ENCODE results near the gene SLC25A43.
"Not testable (repeated sequence)": the region's sequence is repeated elsewhere in the genome, so short reads cannot be mapped to it uniquely, and the experiment has no call there.

The SLC25A43 gene

GRCh38 chrX:119468551-119469312 is 69.6 kb downstream of the SLC25A43 start:
- no peak for DNase-seq

GRCh38 chrX:119469313-119469635 is 70.1 kb downstream of the SLC25A43 start:
- no peak for DNase-seq

DNA sequence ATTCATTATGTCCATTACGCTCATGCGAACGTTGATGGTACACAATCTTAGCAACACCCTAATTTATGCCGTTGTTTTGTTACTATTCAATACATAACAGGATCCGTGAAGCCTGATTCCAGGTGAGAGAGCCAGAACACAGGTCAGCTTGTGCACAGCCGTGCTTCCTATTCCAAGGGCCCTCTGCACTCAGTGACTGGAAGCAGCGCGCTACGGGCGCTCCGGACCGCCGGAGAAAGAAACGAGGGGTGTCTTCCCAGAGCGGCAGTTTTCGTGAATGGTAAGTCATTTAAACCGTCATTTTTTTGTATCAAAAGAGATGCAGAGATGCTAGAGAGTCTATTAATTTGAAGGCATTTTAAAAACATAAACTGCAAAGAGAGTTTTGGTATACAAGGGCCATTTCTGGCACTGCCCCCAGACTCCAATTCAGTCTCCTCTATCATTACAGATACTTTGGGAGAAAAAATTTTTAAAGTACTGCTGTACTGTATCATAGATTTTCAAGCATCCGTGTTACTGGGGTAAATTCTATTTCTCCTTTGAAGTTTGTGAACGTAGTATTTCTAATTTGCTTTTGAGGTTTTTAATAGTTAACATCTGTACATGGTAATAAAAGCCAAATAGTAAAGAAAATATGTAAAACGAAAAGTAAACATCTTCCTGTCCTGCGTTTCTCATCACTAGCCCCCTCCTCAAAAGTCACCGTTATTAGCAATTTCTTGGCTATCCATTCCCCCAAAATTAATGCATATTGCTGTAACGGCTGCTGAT is 75.7 kb downstream of the SLC25A43 start:
- no peak for DNase-seq

DNA sequence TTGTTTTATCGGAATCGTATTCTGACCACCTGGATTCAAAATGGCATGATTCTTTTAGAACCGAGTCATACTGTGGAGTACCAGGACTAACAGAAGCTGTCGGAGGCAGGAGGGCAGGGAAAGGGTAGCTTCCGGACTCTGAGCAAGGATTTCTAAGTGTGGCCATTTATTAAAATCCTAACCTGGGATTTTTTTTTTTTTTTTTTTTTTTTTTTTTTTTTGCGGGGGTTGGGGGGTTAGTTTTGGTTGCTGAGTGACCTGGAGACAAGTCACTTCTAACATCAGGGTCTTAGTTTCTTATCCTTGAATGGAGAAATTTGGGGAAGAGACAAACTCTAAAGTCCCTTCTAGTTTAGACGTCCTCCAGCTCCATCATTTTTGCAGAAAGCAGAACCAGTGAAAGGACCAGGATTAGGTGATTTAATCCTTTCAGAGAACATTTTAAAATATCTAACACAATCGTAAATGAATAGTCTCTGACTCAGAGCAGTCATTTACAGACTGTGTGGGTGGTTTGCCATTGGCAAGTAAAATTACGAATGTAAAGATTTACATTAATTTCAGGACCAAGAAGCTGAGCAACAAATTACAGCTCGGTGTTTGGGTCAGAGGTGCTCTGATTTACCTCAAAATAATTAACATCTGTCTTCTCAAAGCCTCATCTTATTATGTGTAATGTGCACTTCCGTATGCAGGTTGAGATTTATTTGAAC is 76.4 kb downstream of the SLC25A43 start:
- DNase-seq, result no peak

DNA sequence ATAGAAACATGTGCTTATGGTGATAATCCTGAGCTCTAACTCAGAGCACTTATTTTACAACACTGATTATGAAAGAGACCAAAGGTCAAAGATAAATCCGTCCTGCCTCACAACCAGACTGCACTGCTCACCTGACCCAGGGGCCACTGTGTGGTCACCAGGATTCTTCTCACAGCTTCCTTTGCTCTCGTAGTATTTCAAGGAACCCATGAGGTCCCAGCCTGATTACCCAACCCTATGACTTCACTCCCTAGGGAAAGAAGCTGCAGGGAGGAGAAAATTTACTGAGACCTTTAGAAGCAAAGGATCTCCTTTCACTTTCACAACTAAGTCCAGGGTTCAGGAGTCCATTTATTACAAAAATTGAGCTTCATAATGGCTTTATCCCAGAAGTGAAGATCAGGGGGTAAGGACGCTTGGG is 78.7 kb downstream of the SLC25A43 start:
- no peak for DNase-seq

- no peak for DNase-seq
These were observed 79.4 kb downstream of the SLC25A43 start for GRCh38 chrX:119478504-119478903.

DNA sequence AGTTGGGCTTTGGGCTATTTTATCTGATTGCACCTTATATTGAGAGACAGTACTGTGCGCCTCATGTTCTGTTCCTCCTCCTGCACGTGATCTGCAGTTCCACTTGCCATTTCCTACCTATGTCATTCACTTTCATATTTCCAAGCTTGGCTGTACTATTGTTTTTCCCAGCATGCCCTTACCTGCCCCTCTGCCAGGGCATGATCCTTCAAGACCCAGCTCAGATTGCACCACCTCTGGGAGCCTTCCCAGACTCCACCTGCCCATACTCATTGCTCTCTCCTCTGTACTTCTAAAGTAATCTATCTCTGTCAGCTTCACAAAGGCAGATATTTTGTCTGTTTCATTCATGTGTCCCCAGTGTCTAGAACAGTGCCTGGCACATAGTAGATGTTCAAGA is 80.7 kb downstream of the SLC25A43 start:
- DNase-seq, result no peak

DNA sequence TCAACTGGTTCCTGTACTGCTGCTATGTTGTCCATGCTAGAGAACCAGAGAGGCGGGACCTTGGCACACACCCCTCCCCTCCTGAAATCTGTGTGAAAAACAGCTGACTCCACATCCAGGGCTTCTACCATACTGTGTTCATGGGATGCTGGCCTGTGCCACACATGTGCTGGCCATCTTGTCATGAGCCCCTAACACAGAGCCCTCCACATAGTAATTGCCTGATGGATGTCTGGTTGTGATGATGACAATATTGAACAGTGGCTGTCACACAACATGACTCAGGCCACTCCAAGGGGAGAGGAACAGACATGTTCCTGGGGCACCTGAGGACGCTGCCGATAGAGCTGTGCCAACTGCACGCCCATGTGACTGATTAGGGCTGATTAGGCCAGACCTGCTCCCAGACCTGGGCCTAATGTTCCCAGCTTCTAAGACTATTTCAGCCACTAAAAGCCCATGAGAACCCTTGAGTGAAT is 82.2 kb downstream of the SLC25A43 start:
- no peak for DNase-seq

DNA sequence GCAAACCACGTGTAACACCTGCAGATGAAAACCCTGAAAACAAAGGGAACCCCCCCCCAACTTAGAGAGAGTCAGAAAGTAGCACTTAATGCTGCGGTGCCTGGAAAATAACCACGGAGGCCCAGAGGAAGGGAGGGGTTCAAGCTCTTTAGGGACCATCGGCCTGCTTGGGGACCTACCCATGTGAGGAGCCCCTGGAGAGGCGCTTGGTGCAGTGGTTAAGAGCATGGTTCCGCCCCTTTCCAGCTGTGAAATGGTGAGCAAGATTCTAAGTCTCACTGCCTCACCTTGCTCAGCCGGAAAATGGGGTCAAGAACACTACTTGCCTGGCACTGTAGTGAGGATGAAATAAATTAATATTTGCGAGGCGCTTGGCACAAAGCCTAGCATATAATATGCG is 82.9 kb downstream of the SLC25A43 start:
- no peak for DNase-seq

- DNase-seq, result peak; percentile 45
These were observed 83.6 kb downstream of the SLC25A43 start for GRCh38 chrX:119482481-119483480.

DNA sequence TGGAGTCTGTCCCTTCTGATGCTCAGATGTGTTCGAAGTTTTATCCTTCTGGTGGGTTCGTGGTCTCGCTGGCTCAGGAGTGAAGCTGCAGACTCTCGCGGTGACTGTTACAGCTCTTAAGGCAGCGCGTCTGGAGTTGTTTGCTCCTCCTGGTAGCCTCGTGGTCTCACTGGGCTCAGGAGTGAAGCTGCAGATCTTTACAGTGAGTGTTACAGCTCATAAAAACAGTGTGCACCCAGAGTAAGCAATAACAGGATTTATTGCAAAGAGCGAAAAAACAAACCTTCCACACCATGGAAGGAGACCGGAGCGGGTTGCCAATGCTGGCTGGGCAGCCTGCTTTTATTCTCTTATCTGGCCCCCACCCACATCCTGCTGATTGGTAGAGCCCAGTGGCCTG is 87.6 kb downstream of the SLC25A43 start:
- no peak for DNase-seq

GRCh38 chrX:119487766-119488165 is 88.6 kb downstream of the SLC25A43 start:
- not testable (repeated sequence) for DNase-seq

DNA sequence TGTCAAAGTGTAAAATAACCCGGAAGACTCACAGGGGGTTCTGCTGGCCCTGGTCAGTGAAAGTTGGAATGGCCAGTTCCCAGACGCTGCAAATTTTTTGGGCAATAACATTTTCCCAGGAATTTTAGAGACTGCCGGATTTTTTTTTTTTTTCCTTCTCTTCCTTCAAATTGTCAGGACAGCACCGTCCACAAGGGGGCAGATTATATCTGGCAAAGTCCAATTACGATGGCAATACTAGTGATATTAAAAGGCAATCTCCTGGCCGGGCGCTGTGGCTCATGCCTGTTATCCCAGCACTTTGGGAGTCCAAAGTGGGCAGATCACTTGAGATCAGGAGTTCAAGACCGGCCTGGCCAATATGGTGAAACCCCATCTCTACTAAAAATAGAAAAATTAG is 89.6 kb downstream of the SLC25A43 start:
- peak; percentile 46 for DNase-seq

DNA sequence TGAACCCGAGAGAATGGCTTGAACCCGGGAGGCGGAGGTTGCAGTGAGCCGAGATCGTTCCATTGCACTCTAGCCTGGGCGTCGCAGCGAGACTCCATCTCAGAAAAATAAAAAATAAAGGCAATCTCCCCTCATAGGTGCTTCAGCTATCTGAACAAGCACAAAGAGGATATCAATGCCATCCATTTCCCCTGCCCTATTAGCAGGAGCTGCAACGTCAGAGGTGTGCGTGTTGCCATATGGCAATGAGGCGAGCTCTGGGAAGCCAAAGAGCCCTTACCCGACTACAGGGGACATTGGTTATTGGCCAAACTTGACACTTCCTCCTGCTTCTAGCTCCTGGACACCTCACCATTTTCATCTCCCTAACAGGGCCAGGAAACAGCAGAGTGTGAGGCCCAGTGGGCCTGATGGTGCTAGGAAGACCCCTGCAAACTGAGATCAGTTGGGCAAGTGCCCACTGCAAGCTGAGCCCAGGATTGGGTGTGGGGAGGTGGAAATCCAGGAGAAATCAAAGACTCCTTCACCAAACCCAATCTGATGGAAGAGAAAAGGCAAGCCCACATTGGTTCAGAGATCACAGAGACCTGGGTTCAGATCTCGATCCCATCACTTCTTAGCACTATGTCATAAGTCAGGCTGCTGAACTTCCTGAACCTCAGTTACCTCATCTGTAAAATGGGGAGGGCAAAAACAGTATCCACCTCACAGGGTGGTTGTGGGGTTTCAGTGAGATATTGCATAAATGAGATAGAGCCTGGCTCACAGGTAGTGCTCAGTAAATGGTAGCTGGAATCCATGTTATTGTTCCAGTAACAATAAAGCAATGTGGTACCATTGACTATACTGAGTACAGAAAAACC is 90.3 kb downstream of the SLC25A43 start:
- DNase-seq, result no peak

DNA sequence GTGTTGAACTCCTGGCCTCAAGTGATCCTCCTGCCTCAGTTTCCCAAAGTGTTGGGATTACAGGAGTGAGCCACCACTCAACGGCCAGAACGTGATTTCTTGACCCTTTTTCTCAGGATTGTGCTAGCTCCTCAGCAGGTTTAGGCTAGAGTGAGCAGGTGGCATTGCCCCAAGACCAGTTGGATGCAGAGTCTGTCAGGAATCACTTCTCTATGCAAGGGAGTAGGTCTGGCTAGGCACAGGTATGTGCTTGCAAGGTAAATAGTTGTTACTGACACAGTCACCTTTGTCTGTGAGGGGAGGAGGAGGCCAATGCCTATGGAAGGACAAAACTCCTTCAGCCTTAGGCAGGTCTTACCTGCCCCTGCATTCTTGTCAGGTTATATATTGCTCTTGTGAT is 93.3 kb downstream of the SLC25A43 start:
- DNase-seq, result no peak

- not testable (repeated sequence) for DNase-seq
These were observed 94.8 kb downstream of the SLC25A43 start for GRCh38 chrX:119493851-119494495.

GRCh38 chrX:119495734-119496726 is 96.9 kb downstream of the SLC25A43 start:
- DNase-seq, result no peak

DNA sequence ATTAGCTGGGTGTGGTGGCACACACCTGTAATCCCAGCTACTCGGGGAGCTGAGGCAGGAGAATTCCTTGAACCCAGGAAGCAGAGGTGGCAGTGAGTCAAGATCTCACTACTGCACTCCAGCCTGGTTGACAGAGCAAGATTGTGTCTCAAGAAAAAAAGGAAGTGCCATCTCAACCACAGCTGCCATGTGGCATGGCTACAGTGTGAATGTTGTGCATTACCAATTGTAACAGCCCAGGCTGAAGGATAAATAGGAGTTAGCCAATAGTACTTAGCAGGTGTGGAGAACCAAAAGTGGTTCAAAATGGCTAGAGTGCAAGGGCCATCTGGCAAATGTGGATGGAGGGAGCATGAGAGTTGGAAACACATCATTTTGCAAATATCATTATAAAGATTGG is 98.0 kb downstream of the SLC25A43 start:
- DNase-seq, result no peak

GRCh38 chrX:119500061-119500800 is 101.1 kb downstream of the SLC25A43 start:
- no peak for DNase-seq

Data from 8988T (cell line).